Kidney (tissue), 14 donors: ENCODE measurements around the gene HINT3. TPM values are rescaled to one million over a fixed set of nuclear protein-coding genes. Genes with fewer than 3 reads are reported as not detected.

Experiments used
- DNase-seq, 5 donors: peaks; one replicate each; pipeline ENCODE4 v3.0.0-alpha.2; 2013 to 2020
- FAIRE-seq: peaks from 2 replicates; lab custom pipeline; 2012; peaks lifted over from hg19 to GRCh38; lab: Jason Lieb, UNC
- H3K27ac ChIP-seq, 2 donors: one replicate each; pipeline ENCODE4 v1.7.0; 2013; ENCODE audit warnings: low read depth in 2 of 2, low read length in 2 of 2, inconsistent platforms in 1 of 2
- H3K27me3 ChIP-seq: one replicate; pipeline ENCODE4 v1.7.1; 2013; ENCODE audit warnings: low read length, inconsistent platforms; ENCODE audit not compliant: control insufficient read depth, insufficient read depth
- H3K36me3 ChIP-seq, 3 donors: one replicate each; pipeline versions ENCODE4 v1.7.0 to v1.7.1; 2013; ENCODE audit warnings: low read length in 3 of 3, control low read depth in 1 of 3, inconsistent platforms in 1 of 3; ENCODE audit not compliant: insufficient read depth in 3 of 3, control insufficient read depth in 2 of 3
- H3K4me1 ChIP-seq, 3 donors: one replicate each; pipeline versions ENCODE4 v1.7.0 to v1.7.1; 2013; ENCODE audit warnings: low read length in 3 of 3, inconsistent platforms in 1 of 3, low read depth in 1 of 3; ENCODE audit not compliant: control insufficient read depth in 2 of 3, insufficient read depth in 2 of 3
- H3K4me3 ChIP-seq, 3 donors: one replicate each; pipeline versions ENCODE4 v1.7.0 to v1.8.1; 2013; ENCODE audit warnings: low read length in 3 of 3, control low read depth in 1 of 3, inconsistent platforms in 1 of 3
- H3K9ac ChIP-seq, 3 donors: one replicate each; pipeline versions ENCODE4 v1.7.0 to v1.7.1; 2013; ENCODE audit warnings: low read length in 3 of 3, control low read depth in 1 of 3, inconsistent platforms in 1 of 3
- H3K9me3 ChIP-seq, 3 donors: one replicate each; pipeline versions ENCODE4 v1.7.0 to v1.7.1; 2013; ENCODE audit warnings: low read length in 3 of 3, control low read depth in 1 of 3, inconsistent platforms in 1 of 3; ENCODE audit not compliant: control insufficient read depth in 2 of 3, insufficient read depth in 1 of 3
- intact Hi-C: fragments of 100-400 bp; cut with DNase I; formaldehyde crosslinking; loops from one replicate; pipeline ENCODE4 v1.11.1; 2022
- polyA plus RNA-seq: library from polyadenylated mRNA; stranded (reverse); fragments of 350-450 nt; fragmentation: Illumina TruSeq; extraction: RNeasy Lipid Tissue Mini Kit (QIAGEN cat#74804); gene quantifications from one replicate; pipeline ENCODE4 v1.2.3, GENCODE V29; 2014; ENCODE audit warnings: low read depth, low replicate concordance; ENCODE audit not compliant: insufficient read depth
- total RNA-seq: library from RNA; stranded (reverse); fragmentation: NEBNext Ultra II Directional; extraction: Animal tissue kit (Norgen Biotek cat#: 25700); gene quantifications from one replicate; pipeline ENCODE4 v1.2.1, GENCODE V29; 2021
- TF ChIP-seq, protein P1 (sequence below): IDR thresholded peaks from 3 replicates; pipeline ENCODE4 v1.5.1; 2012; ENCODE audit warnings: mild to moderate bottlenecking, moderate library complexity, borderline replicate concordance; ENCODE audit not compliant: insufficient read depth; ENCODE audit errors: extremely low read depth
- donor health status: control.
- donor health status: control.
- donor health status: control.
- donor health status: control.
- donor health status: control.
- donor health status: DM: yes; HTN: yes; CAD: no.
- donor health status: Normal renal cell carcinoma (clear cell type).

HINT3 gene
- total and polyA plus RNA-seq, 2 donors from 2014 or later = 18.9 to 21.4 TPM

DNA sequence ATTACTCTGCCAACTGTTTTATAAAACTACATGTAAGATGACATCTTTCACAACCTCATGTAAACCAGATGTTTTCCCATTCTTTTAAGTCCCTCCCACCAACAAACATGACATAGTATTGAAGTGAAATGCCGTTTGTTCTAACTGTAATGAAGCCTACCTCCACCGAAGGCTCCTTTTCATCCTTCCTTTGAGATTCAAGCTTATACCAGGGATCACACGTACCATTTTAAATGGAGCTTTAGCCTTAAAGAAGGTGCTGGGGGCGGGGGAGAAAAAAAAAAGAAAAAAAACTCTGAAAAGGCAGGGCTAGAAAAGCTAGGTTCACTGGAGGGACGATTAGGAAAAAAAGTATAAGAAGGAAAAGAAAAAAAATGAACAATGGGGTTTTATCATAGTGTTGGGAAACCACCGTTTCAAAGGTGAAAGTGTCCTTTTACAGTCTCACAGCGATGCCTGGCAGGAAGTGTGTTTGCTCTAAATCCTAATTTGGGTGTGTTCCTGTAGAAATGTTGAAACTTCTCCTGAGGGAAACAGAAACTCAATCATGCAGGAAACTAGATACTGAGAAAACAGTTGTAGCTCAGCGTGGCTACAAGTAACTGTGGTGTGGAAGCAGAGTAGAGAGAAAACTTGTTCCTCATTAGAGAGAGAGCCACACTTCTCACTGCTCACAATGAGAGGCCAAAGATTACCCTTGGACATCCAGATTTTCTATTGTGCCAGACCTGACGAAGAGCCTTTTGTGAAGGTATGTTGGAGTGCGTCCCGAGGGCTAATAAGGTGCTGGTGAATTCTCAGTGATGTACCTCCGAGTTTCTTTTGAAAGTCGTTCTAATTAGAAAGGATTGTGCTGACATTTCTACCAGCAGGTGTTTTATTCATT is 37.6 kb upstream of the HINT3 start:
- TF ChIP-seq, protein P1, sequence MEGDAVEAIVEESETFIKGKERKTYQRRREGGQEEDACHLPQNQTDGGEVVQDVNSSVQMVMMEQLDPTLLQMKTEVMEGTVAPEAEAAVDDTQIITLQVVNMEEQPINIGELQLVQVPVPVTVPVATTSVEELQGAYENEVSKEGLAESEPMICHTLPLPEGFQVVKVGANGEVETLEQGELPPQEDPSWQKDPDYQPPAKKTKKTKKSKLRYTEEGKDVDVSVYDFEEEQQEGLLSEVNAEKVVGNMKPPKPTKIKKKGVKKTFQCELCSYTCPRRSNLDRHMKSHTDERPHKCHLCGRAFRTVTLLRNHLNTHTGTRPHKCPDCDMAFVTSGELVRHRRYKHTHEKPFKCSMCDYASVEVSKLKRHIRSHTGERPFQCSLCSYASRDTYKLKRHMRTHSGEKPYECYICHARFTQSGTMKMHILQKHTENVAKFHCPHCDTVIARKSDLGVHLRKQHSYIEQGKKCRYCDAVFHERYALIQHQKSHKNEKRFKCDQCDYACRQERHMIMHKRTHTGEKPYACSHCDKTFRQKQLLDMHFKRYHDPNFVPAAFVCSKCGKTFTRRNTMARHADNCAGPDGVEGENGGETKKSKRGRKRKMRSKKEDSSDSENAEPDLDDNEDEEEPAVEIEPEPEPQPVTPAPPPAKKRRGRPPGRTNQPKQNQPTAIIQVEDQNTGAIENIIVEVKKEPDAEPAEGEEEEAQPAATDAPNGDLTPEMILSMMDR = no peak
- intact Hi-C loops = no loop called here
- Histone ChIP-seq H3K27ac (peak overlapping the region; percentile 81 to 97), H3K27me3 (no peaks in the 10 kb centered on the region), H3K4me3 (peak overlapping the region; percentile 56 to 77 (median 59)), H3K36me3 (peaks cover 5 to 60% (median 38%) of the 10 kb centered on the region in 3 donors), H3K4me1 (peaks cover 4 to 10% (median 4%) of the 10 kb centered on the region in 3 donors), H3K9me3 (no peaks in the 10 kb centered on the region), H3K9ac (peak overlapping the region; percentile 37 to 83 (median 82))
- FAIRE-seq = peak; percentile 85
- DNase-seq = peak in 3 of 5 donors; percentile 49 to 93 (median 92)

DNA sequence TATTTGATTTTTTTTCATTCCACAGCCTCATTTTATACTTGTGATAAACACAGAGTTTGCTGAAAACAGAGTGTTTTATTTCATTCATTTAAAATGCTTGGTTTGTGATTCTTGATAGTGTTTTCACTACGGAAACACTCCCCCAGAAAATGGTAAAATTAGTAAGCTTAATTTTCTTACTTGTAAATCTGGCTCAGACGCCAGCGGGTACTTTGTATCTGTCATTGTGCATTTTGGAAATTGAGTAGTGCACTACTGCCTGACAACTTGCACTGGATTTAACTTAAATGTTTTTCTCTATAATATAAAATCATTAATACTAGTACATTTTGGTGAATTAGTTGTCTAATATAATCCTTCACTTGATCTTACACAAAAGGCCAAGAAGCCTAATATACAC is 37.0 kb upstream of the HINT3 start:
- peak overlapping the region; percentile 81 to 97 for H3K27ac ChIP-seq
- FAIRE-seq (no peak), DNase-seq (no peak)
- no peaks in the 10 kb centered on the region for H3K27me3 ChIP-seq
- intact Hi-C loops = no loop called here
- H3K4me3 ChIP-seq = peak overlapping the region; percentile 56 to 77 (median 59)
- H3K9me3 ChIP-seq = no peaks in the 10 kb centered on the region
- peaks cover 4 to 10% (median 4%) of the 10 kb centered on the region in 3 donors for H3K4me1 ChIP-seq
- H3K36me3 ChIP-seq = peaks cover 7 to 65% (median 39%) of the 10 kb centered on the region in 3 donors
- peak overlapping the region; percentile 37 to 83 (median 82) for H3K9ac ChIP-seq
- TF ChIP-seq, protein P1 = no peak

DNA sequence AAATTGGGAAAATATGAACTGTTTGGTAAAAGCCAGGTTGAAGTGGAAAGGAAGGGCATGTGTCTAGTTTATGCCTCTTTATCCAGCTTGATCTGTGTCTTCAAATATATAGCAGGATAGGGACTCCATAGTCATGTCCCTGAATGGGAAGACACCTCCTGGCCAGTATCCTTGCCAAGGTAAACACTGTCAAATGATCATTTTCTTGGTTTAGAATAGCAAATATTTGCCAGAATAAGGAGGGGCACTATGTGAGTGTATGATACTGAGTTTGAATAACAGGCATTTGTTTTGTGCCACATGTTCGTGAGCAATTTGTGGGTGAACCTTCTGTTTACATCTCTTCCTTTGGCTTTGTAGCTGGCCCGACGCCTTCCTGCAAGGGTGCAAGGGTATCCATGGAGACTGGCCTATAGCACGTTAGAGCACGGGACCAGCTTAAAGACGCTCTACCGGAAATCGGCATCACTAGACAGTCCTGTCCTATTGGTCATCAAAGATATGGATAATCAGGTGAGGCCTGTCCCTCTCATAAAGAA is 34.2 kb upstream of the HINT3 start:
- no peak overlapping the region for H3K9ac ChIP-seq
- intact Hi-C loops = no loop called here
- DNase-seq = no peak

More for the DNA sequence above, 34.2 kb upstream of the HINT3 start:
- TF ChIP-seq, protein P1 = no peak
- Histone ChIP-seq H3K4me3 (no peak overlapping the region), H3K27me3 (no peaks in the 10 kb centered on the region), H3K4me1 (peaks cover 4 to 10% (median 4%) of the 10 kb centered on the region in 3 donors), H3K36me3 (peaks cover 7 to 51% (median 36%) of the 10 kb centered on the region in 3 donors), H3K27ac (no peak overlapping the region), H3K9me3 (no peaks in the 10 kb centered on the region)
- FAIRE-seq = no peak
